Smooth muscle cell (in vitro differentiated cells): ENCODE measurements around the gene SECISBP2L. TPM values are rescaled to one million over a fixed set of nuclear protein-coding genes. Genes with fewer than 3 reads are reported as not detected.
"Not testable (repeated sequence)": the region's sequence is repeated elsewhere in the genome, so short reads cannot be mapped to it uniquely, and the experiment has no call there.

Experiments
- DNase-seq: peaks from one replicate; lab custom pipeline; 2025; ENCODE audit not compliant: unreplicated experiment; lab: John Stamatoyannopoulos, UW
- H2AFZ ChIP-seq: fragments of 200-600 bp; sonication (generic); 2 replicates; pipeline ENCODE4 v1.6.0; 2016; ENCODE audit warnings: antibody characterized with exemption, low read depth, mild to moderate bottlenecking
- H3F3A ChIP-seq: fragments of 200-600 bp; sonication (generic); 2 replicates; pipeline ENCODE4 v1.6.0; 2017; ENCODE audit warnings: antibody characterized with exemption, low read depth
- H3K27ac ChIP-seq: fragments of 200-600 bp; sonication (generic); 2 replicates; pipeline ENCODE4 v1.5.1; 2016; ENCODE audit warnings: low read depth, mild to moderate bottlenecking
- H3K27me3 ChIP-seq: fragments of 200-600 bp; sonication (generic); 2 replicates; pipeline ENCODE4 v1.6.1; 2016; ENCODE audit warnings: low read depth, mild to moderate bottlenecking
- H3K36me3 ChIP-seq: fragments of 200-600 bp; sonication (generic); 2 replicates; pipeline ENCODE4 v1.5.1; 2016; ENCODE audit warnings: low read depth
- H3K4me1 ChIP-seq: fragments of 200-600 bp; sonication (generic); 2 replicates; pipeline ENCODE4 v1.5.1; 2016; ENCODE audit warnings: low read depth
- H3K4me2 ChIP-seq: fragments of 200-600 bp; sonication (generic); 2 replicates; pipeline ENCODE4 v1.6.0; 2016; ENCODE audit warnings: mild to moderate bottlenecking
- H3K4me3 ChIP-seq: fragments of 200-600 bp; sonication (generic); 2 replicates; pipeline ENCODE4 v1.5.1; 2016; ENCODE audit warnings: mild to moderate bottlenecking
- H3K79me2 ChIP-seq: fragments of 200-600 bp; sonication (generic); 2 replicates; pipeline ENCODE4 v1.6.0; 2016; ENCODE audit warnings: low read depth, mild to moderate bottlenecking
- H3K9ac ChIP-seq: fragments of 200-600 bp; sonication (generic); 2 replicates; pipeline ENCODE4 v1.6.0; 2016; ENCODE audit warnings: low read depth
- H3K9me3 ChIP-seq: fragments of 200-600 bp; sonication (generic); replicated peaks from 2 replicates; pipeline ENCODE4 v1.5.1; 2016; ENCODE audit warnings: low read depth
- H4K20me1 ChIP-seq: fragments of 200-600 bp; sonication (generic); 2 replicates; pipeline ENCODE4 v1.6.0; 2016; ENCODE audit warnings: low read depth
- CTCF ChIP-seq: fragments of 200-600 bp; sonication (generic); IDR thresholded peaks from 2 replicates; pipeline ENCODE4 v1.5.1; 2017; ENCODE audit warnings: borderline replicate concordance, mild to moderate bottlenecking, antibody characterized with exemption; ENCODE audit not compliant: insufficient read depth, poor library complexity, severe bottlenecking
- WGBS: methylation state at CpG from one replicate; pipeline ENCODE4 v1.1.7; 2016; ENCODE audit warnings: low lambda C conversion rate; 5-methylcytosine and 5-hydroxymethylcytosine counted together
- polyA plus RNA-seq: library from polyadenylated mRNA; unstranded; fragments of >200 nt; fragmentation: Nextera tagmentation; extraction: Ambion mirVana; gene quantifications from 2 replicates; pipeline ENCODE4 v1.2.1, GENCODE V29; 2016
- total RNA-seq: library from RNA; depleted of rRNA; stranded (reverse); fragments of >200 nt; gene quantifications from 2 replicates; pipeline ENCODE4 v1.2.3, GENCODE V29; 2014

Gene SECISBP2L
- total and polyA plus RNA-seq, 2 experiments from 2014 or later: 13.7 to 24.0 TPM

GRCh38 chr15:48972750-48973503 is 73.3 kb downstream of the SECISBP2L start:
- Histone ChIP-seq H3K4me3 (no peak overlapping the region), H4K20me1 (no peaks in the 10 kb centered on the region), H3K9ac (no peak overlapping the region), H3K4me1 (peaks cover 7% of the 10 kb centered on the region), H3K4me2 (no peak overlapping the region), H3K36me3 (no peaks in the 10 kb centered on the region), H3K79me2 (no peaks in the 10 kb centered on the region), H3K27ac (no peak overlapping the region), H3K9me3 (no peaks in the 10 kb centered on the region), H2AFZ (no peak overlapping the region), H3F3A (no peaks in the 10 kb centered on the region), H3K27me3 (no peaks in the 10 kb centered on the region)
- no peak for TF ChIP-seq CTCF
- 93% methylated on average over 34 of the region's 35 CpGs for WGBS
- no peak for DNase-seq

- not testable (repeated sequence) for H3K79me2 ChIP-seq, H3K9ac ChIP-seq, H3K36me3 ChIP-seq, H4K20me1 ChIP-seq, H3K4me1 ChIP-seq, H3K27ac ChIP-seq, H3F3A ChIP-seq, H3K4me3 ChIP-seq, H3K9me3 ChIP-seq, H3K27me3 ChIP-seq, H2AFZ ChIP-seq, DNase-seq, H3K4me2 ChIP-seq
- WGBS: 75% methylated on average over 1 of the region's 1 CpG
Measured at GRCh38 chr15:48970926-48971325, 75.3 kb downstream of the SECISBP2L start.

- TF ChIP-seq CTCF: no peak
- Histone ChIP-seq H3F3A (no peaks in the 10 kb centered on the region), H4K20me1 (no peaks in the 10 kb centered on the region), H2AFZ (no peak overlapping the region), H3K4me2 (no peak overlapping the region), H3K36me3 (no peaks in the 10 kb centered on the region), H3K27me3 (no peaks in the 10 kb centered on the region), H3K79me2 (no peaks in the 10 kb centered on the region), H3K9me3 (no peaks in the 10 kb centered on the region), H3K4me3 (no peak overlapping the region), H3K4me1 (no peaks in the 10 kb centered on the region), H3K27ac (no peak overlapping the region), H3K9ac (no peak overlapping the region)
- 92% methylated on average over 4 of the region's 4 CpGs for WGBS
- DNase-seq: no peak
Measured at GRCh38 chr15:48968066-48968465, 78.2 kb downstream of the SECISBP2L start.

GRCh38 chr15:48967336-48967735 is 78.9 kb downstream of the SECISBP2L start:
- Histone ChIP-seq H3K27ac (no peak overlapping the region), H3K27me3 (peaks cover 5% of the 10 kb centered on the region), H3K4me3 (no peak overlapping the region), H3F3A (no peaks in the 10 kb centered on the region), H3K4me1 (no peaks in the 10 kb centered on the region), H3K4me2 (no peak overlapping the region), H2AFZ (no peak overlapping the region), H3K36me3 (no peaks in the 10 kb centered on the region), H3K9me3 (no peaks in the 10 kb centered on the region), H3K79me2 (no peaks in the 10 kb centered on the region), H4K20me1 (no peaks in the 10 kb centered on the region), H3K9ac (no peak overlapping the region)
- TF ChIP-seq CTCF: no peak
- DNase-seq: no peak
